ENCODE data around the gene WNT9B.
"Not testable (repeated sequence)": the region's sequence is repeated elsewhere in the genome, so short reads cannot be mapped to it uniquely, and the experiment has no call there.

WNT9B gene

GRCh38 chr17:46917041-46917440 is 65.7 kb downstream of the WNT9B start:
- DNase-seq = no peak

GRCh38 chr17:46917516-46917915 is 66.1 kb downstream of the WNT9B start:
- no peak for DNase-seq

- not testable (repeated sequence) for DNase-seq
Observed at GRCh38 chr17:46921962-46922361, 70.6 kb downstream of the WNT9B start.

GRCh38 chr17:46922487-46922803 is 71.1 kb downstream of the WNT9B start:
- no peak for DNase-seq

- peak; percentile 94 for DNase-seq
Observed at GRCh38 chr17:46922804-46923635, 71.6 kb downstream of the WNT9B start, which contains the start of gene GOSR2. GOSR2 (plus strand) TSS chr17:46923160; CDS start chr17:46923193, 33 bp downstream.

- DNase-seq = no peak
Observed at GRCh38 chr17:46925185-46925868, 73.9 kb downstream of the WNT9B start.

- no peak for DNase-seq
Observed at GRCh38 chr17:46928467-46929261, 77.3 kb downstream of the WNT9B start.

- no peak for DNase-seq
Observed at GRCh38 chr17:46929413-46929812, 78.0 kb downstream of the WNT9B start.

- DNase-seq = no peak
Observed at GRCh38 chr17:46930051-46930450, 78.7 kb downstream of the WNT9B start.

GRCh38 chr17:46931596-46931995 is 80.2 kb downstream of the WNT9B start:
- no peak for DNase-seq

- no peak for DNase-seq
Observed at GRCh38 chr17:46935658-46936266, 84.4 kb downstream of the WNT9B start.
